Measurements from ENCODE around the gene TMC6.

The TMC6 gene

DNA sequence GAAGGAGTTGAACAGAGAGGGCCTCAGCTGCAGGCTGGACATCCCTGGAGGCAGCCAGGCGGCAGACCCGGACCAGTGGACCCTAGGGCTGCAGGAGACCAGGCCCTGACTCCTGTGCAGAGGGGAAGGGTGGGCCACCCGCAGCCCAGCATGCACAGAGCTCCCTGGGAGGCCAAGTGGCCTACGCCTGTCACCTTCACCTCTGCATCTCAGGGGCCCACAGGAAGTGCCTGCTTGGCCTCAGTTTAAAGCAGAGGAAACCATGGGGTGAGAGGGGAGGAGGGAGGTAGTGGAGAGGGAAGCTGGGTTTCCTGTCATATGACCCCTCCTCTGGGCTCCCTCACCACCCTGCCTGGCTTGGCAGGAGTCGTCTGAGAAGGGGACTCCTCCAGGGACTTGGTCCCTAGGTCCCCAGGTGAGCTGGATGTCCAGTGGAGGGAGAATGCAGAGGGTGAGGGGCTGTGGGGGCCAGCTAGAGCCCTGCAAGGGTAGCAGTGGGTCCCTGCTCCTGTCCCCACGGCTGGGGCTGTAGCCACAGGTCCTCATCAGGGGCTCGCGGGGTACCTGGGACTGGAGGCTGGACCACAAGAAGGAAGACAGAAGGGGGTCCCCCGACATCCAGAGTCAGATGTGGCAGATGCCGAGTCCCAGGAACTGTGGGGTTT lies 2.0 kb upstream of the TMC6 start, which contains the start of gene TMC8:
Gene TMC8 (plus strand): TSS at position 335 of the 665 bp plus-strand sequence. CDS start 818 bp downstream, outside the sequence.
- no peaks in the 10 kb centered on the region for H3K9me3 ChIP-seq (ENCODE audit: insufficient read depth, low read depth, low read length)
- peaks cover 8% of the 10 kb centered on the region for H3K4me1 ChIP-seq (ENCODE audit: insufficient read depth, low read length)
- H3K27ac ChIP-seq (ENCODE audit: low read length): no peak within 1 kb of the TSS
- no peak within 1 kb of the TSS for H3K9ac ChIP-seq (ENCODE audit: low read depth, low read length)
- H3K27me3 ChIP-seq (ENCODE audit: insufficient read depth, low read length): peaks cover 46% of the 10 kb centered on the region
- no peaks in the 10 kb centered on the region; the same call in none of the 2 replicates for H3K36me3 ChIP-seq (ENCODE audit: insufficient read depth, low read depth, low read length)
- H3K4me3 ChIP-seq (ENCODE audit: low read length): peak within 1 kb of the TSS; percentile 45; the same call in 1 of the 2 replicates

DNA sequence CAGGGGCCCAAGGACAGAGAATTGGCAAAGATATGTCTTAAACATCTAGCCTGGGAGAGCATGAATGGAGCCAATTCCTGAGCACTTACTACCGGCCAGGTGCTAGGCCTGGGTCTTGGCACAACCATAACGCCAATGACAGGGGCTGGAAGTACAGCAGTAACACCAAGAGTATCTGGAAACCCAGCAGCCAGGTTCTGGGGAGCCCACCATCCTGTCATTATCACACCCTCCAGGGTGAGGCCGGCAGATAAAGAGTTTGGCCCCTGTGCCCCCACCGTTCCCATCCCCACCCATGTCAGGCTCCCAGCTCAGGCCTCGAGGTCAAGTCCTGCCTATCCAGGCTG lies 1.5 kb upstream of the TMC6 start:
- Histone ChIP-seq H3K36me3 (ENCODE audit: insufficient read depth, low read depth, low read length) (no peaks in the 10 kb centered on the region; the same call in none of the 2 replicates), H3K4me3 (ENCODE audit: low read length) (no peak overlapping the region)

DNA sequence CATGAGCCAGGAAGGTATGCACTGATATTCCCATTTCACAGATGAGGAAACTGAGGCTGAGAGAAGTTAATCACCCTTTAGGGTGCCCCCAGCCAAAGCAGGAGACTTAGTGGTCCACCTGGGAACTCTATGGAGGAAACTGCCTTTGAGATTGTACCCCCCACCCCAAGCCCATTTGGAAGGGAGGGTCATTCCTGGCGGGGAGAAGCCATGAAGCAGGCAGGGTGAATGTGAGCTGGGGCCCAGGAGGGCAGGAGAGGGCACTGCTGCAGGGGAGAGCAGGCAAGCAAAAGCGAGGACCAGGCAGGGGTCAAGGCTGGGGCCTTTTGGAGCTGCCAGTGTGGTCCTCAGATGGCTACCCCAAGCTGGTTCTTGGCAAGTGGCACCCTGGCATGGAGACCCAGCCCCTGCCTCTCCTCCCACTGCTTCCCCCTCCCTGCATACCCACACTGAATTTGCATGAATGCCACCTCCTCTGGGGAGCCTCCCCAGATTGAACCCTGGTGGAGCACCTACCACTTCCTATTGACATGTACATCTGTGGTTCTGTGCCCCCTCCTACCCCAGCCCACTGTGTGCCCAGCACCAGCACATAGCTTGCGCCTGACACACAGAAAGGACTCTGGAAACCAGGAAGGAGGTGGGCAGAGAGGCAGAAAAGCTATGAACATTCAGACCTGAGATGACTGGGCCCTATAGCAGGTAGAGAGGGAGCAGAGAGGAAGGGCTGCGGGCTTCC lies 965 bp upstream of the TMC6 start:
- H3K4me3 ChIP-seq (ENCODE audit: low read length): peak overlapping the region; percentile 63; the same call in 1 of the 2 replicates
- no peaks in the 10 kb centered on the region for H3K9me3 ChIP-seq (ENCODE audit: insufficient read depth, low read depth, low read length)
- H3K27me3 ChIP-seq (ENCODE audit: insufficient read depth, low read length): peaks cover 46% of the 10 kb centered on the region
- H3K36me3 ChIP-seq (ENCODE audit: insufficient read depth, low read depth, low read length): no peaks in the 10 kb centered on the region; the same call in none of the 2 replicates
- H3K9ac ChIP-seq (ENCODE audit: low read depth, low read length): no peak overlapping the region; the same call in 1 of the 2 replicates
- H3K27ac ChIP-seq (ENCODE audit: low read length): no peak overlapping the region
- H3K4me1 ChIP-seq (ENCODE audit: insufficient read depth, low read length): peaks cover 8% of the 10 kb centered on the region

More for the DNA sequence above, 1.5 kb upstream of the TMC6 start:
- H3K9ac ChIP-seq (ENCODE audit: low read depth, low read length): no peak overlapping the region
- H3K27ac ChIP-seq (ENCODE audit: low read length): no peak overlapping the region
- peaks cover 46% of the 10 kb centered on the region for H3K27me3 ChIP-seq (ENCODE audit: insufficient read depth, low read length)
- no peaks in the 10 kb centered on the region for H3K9me3 ChIP-seq (ENCODE audit: insufficient read depth, low read depth, low read length)
- peaks cover 8% of the 10 kb centered on the region for H3K4me1 ChIP-seq (ENCODE audit: insufficient read depth, low read length)

DNA sequence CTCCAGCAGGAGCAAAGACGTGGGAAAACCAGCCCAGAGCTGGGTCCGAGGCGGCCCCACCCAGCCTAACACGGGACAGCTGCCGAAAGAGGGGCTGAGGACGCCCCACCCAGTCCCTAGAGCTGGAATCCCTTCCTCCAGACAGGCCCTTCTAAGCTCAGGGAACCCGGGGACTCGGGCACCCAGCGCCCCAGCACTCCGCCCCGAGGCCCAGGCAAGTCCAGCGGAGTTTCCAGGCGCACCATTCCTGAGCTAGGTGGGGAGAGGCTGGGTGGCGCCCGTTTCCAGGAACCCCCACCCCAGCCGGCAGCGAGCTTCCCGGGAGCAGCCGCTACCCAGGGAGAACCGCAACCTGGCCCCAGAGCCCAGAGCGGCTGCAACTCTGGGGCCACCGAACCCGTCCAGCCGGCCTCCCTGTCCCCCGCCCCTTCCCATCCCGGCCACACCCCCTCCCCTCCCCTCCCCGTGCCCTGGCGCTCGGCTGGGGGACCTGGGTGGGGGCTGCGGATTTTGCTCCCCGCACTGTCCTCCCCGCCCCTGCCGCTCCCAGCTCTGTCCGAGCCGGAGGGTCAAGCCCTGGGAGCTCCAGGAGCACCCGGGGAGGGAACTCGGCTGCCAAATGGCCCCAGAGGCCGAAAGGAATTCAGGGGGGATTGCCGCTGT lies 536 bp downstream of the TMC6 start:
- H3K9ac ChIP-seq (ENCODE audit: low read depth, low read length): peak overlapping the region; percentile 76
- H3K9me3 ChIP-seq (ENCODE audit: insufficient read depth, low read depth, low read length): no peaks in the 10 kb centered on the region
- peaks cover 4% of the 10 kb centered on the region; the same call in 1 of the 2 replicates for H3K4me1 ChIP-seq (ENCODE audit: insufficient read depth, low read length)
- peak overlapping the region; percentile 79 for H3K4me3 ChIP-seq (ENCODE audit: low read length)
- H3K27me3 ChIP-seq (ENCODE audit: insufficient read depth, low read length): peaks cover 34% of the 10 kb centered on the region
- H3K36me3 ChIP-seq (ENCODE audit: insufficient read depth, low read depth, low read length): peaks cover 8% of the 10 kb centered on the region
- H3K27ac ChIP-seq (ENCODE audit: low read length): no peak overlapping the region

DNA sequence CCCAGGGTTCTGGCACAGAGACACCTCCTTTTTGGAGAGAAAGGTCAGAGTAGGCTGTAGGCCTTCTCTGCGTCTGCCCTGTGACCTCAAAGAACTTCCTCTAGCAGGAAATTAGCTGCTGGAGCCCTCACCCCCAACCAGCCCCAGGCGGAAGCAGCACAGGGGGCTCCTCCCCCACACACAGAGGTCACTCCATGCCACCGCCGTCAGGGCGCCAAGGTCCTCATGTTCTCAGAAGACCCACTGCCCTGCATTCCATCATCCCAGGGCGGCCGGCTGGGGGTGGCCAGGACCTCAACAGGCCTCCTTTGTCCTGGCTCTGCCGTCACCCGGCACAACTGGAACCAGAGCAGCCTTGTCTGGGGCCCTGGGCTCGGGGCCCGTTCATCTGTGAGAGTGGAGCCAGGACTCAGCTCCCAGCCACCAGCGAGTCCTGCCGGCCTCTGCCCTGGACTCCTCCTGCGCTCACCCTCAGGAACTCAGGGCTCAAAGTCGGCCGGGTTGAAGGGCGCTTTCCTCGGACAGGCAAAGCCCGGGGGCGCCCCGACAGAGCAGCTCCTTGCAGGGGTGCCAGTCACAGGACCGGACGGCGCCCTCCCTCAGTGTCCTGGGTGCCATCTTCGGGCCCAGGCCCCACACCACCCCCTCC lies 1.2 kb downstream of the TMC6 start:
- Histone ChIP-seq H3K4me3 (ENCODE audit: low read length) (peak overlapping the region; percentile 79), H3K4me1 (ENCODE audit: insufficient read depth, low read length) (peaks cover 4% of the 10 kb centered on the region; the same call in 1 of the 2 replicates), H3K9me3 (ENCODE audit: insufficient read depth, low read depth, low read length) (no peaks in the 10 kb centered on the region), H3K27me3 (ENCODE audit: insufficient read depth, low read length) (peaks cover 27% of the 10 kb centered on the region), H3K27ac (ENCODE audit: low read length) (no peak overlapping the region), H3K36me3 (ENCODE audit: insufficient read depth, low read depth, low read length) (peaks cover 14% of the 10 kb centered on the region), H3K9ac (ENCODE audit: low read depth, low read length) (peak overlapping the region; percentile 74)

DNA sequence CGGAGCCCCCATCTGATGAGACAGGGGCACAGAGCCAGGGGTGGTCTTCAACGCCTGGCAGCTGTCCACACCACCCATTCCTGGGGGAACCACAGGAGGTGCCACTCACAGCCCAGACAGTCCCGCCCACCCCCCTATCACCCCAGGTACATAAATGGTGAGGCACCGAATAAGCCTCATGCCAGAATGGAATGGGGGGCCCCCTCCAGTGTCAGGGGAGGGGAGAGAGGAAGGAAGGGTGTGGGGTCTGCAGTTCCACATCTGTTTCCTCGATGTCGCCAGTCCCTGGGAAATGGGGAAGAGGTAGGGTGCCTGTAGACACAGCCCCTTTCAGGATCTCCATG lies 1.7 kb downstream of the TMC6 start:
- Histone ChIP-seq H3K36me3 (ENCODE audit: insufficient read depth, low read depth, low read length) (peaks cover 19% of the 10 kb centered on the region), H3K27me3 (ENCODE audit: insufficient read depth, low read length) (peaks cover 23% of the 10 kb centered on the region), H3K27ac (ENCODE audit: low read length) (no peak overlapping the region), H3K4me3 (ENCODE audit: low read length) (peak overlapping the region; percentile 79), H3K4me1 (ENCODE audit: insufficient read depth, low read length) (peaks cover 4% of the 10 kb centered on the region; the same call in 1 of the 2 replicates), H3K9me3 (ENCODE audit: insufficient read depth, low read depth, low read length) (no peaks in the 10 kb centered on the region), H3K9ac (ENCODE audit: low read depth, low read length) (peak overlapping the region; percentile 74; the same call in 1 of the 2 replicates)

DNA sequence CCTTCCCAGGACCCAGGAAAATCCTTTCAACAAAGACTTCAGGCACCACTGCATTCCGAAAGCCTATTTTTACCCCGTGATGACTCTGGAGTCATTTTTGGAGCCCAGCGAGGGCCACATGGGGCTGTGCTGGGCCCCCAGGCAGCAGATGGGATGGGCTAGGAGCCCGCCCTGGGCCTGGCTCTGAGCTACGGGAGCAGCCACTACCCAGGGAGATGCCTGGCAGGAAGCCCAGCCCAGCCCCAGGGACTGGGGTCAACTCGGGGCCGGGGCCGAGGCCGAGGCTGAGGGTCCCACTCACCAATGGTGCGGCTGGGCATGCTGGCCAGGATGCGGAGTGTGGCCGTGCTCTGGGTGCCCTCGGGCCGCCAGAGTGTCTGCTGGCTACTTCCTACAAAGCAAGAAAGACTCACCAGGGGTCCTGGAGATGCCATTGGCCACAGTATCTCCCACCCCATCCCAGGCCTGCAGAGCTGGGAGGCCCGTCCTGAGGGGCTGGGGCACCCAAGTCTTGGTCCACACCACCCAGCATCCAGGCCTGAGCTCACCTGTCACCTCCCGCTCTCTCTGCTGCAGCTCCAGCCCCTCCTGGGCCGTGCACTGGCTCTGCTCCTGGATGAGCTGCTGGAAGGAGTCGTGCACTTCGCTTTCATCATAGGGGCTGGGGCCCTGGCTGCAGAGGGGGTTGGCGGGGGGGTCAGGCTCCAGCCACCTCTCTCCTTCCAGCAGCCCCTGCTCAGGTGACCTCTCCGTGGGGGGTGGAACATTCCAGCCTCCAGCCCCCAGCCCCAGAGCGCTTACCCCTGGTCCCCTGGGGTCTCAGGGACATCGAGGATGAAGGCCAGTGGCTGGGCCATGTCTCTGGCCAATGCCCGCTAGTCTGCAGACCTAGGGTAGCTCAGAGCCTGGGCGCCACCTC lies 2.3 kb downstream of the TMC6 start:
- H3K27me3 ChIP-seq (ENCODE audit: insufficient read depth, low read length): peaks cover 16% of the 10 kb centered on the region
- H3K36me3 ChIP-seq (ENCODE audit: insufficient read depth, low read depth, low read length): peaks cover 21% of the 10 kb centered on the region
- no peaks in the 10 kb centered on the region for H3K9me3 ChIP-seq (ENCODE audit: insufficient read depth, low read depth, low read length)
- H3K4me3 ChIP-seq (ENCODE audit: low read length): no peak overlapping the region
- H3K4me1 ChIP-seq (ENCODE audit: insufficient read depth, low read length): peaks cover 4% of the 10 kb centered on the region; the same call in 1 of the 2 replicates
- H3K9ac ChIP-seq (ENCODE audit: low read depth, low read length): no peak overlapping the region
- H3K27ac ChIP-seq (ENCODE audit: low read length): no peak overlapping the region

DNA sequence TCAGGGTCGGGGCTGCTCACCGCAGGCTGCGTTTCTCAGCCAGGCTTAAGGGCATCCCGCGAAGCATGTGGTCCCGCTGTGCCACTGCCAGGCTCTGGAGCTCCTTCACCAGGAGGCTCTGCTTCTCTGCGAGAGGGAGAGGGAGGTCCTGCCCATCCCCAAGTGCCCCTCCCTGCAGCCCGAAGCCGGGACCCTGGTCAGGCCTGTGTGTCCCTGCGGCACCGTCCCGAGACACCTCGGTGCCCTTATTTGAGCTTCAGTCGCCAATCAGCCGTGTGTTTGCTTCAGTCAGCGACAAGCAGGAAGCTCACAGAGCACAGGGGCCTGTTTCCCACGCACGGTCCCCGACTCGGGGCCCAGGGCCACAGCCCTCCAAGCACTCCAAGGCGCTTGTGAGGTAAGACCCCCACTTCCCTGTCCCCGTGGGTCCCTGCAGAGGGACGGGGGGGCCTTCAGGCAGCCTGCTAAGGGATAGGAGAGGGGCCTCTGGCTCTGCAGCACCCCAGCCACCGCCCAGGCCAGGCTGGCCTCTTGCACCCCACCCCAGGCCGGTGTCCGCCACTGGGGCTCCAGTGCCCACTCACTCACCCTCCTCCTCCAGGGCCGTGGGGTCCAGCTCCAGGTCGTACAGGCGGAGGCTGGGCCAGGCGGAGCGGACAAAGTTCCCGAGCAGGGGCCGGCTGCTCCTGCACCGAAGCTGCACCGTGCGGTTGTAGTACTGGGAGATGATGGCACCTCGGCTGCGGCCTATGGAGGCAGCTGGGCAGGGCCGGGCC lies 3.2 kb downstream of the TMC6 start:
- Histone ChIP-seq H3K27ac (ENCODE audit: low read length) (no peak overlapping the region), H3K9me3 (ENCODE audit: insufficient read depth, low read depth, low read length) (no peaks in the 10 kb centered on the region), H3K36me3 (ENCODE audit: insufficient read depth, low read depth, low read length) (peaks cover 21% of the 10 kb centered on the region), H3K4me3 (ENCODE audit: low read length) (no peak overlapping the region), H3K4me1 (ENCODE audit: insufficient read depth, low read length) (peaks cover 4% of the 10 kb centered on the region; the same call in 1 of the 2 replicates), H3K27me3 (ENCODE audit: insufficient read depth, low read length) (peaks cover 7% of the 10 kb centered on the region), H3K9ac (ENCODE audit: low read depth, low read length) (no peak overlapping the region)

DNA sequence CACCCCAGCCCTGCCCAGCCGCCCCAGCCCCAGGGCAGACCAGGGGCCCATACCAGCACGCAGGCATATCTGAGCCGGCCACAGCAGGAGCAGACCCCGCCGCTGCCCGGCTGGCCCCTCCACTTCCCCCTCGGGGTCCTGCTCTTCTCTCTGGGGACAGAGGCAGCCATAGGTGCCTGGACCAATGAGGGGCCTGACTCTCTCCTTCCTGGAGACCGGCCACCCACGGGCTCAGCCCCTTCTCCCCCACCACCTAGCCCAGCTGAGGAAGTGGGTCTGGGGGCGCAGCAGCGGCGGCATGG lies 3.8 kb downstream of the TMC6 start:
- Histone ChIP-seq H3K4me3 (ENCODE audit: low read length) (no peak overlapping the region), H3K27me3 (ENCODE audit: insufficient read depth, low read length) (peaks cover 2% of the 10 kb centered on the region; the same call in 1 of the 2 replicates), H3K4me1 (ENCODE audit: insufficient read depth, low read length) (peaks cover 4% of the 10 kb centered on the region; the same call in 1 of the 2 replicates), H3K9me3 (ENCODE audit: insufficient read depth, low read depth, low read length) (no peaks in the 10 kb centered on the region), H3K27ac (ENCODE audit: low read length) (no peak overlapping the region), H3K9ac (ENCODE audit: low read depth, low read length) (no peak overlapping the region), H3K36me3 (ENCODE audit: insufficient read depth, low read depth, low read length) (peaks cover 21% of the 10 kb centered on the region)

DNA sequence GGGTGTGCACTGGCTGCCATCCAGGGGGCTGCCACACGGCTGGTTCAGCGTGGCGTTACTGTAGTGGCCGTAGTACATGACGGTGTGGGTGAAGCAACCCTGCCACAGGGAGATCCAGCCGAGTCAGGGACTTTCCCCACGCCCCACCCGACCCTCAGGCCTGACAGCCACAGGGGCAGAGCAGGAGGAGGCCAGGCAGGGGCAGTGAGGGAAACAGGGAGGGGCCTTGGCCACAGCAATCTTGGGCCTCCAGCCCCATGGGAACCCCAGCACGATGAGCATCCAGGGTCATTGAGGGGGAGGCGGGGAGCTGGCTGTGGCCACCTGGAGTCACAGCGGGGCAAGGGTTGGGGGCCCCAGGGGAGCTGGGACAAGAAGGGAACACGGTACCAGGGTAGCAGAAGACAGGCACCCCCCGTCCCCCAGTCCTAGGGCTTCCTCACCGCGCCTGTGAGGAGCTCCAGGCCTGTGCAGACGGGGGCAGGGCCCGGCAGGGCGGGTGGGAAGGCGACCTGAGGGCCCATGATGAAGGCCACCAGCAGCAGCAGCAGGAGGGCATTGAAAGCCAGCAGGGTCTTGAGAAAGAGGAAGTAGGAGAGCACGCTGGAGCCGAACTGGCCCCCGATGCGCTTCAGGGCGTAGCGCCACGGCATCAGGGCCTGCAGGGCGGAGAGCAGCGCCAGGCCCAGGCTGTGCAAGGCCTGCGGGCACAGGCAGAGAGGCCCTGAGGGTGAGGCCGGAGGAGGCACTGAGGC lies 4.3 kb downstream of the TMC6 start:
- no peaks in the 10 kb centered on the region for H3K9me3 ChIP-seq (ENCODE audit: insufficient read depth, low read depth, low read length)
- H3K4me1 ChIP-seq (ENCODE audit: insufficient read depth, low read length): peaks cover 4% of the 10 kb centered on the region; the same call in 1 of the 2 replicates
- peaks cover 21% of the 10 kb centered on the region for H3K36me3 ChIP-seq (ENCODE audit: insufficient read depth, low read depth, low read length)
- no peak overlapping the region for H3K9ac ChIP-seq (ENCODE audit: low read depth, low read length)
- H3K4me3 ChIP-seq (ENCODE audit: low read length): no peak overlapping the region
- no peak overlapping the region for H3K27ac ChIP-seq (ENCODE audit: low read length)
- H3K27me3 ChIP-seq (ENCODE audit: insufficient read depth, low read length): no peaks in the 10 kb centered on the region; the same call in 1 of the 2 replicates

All from iPS-20b (cell line).